Activated naive CD4-positive, alpha-beta T cell treated with anti-CD3 and anti-CD28 coated beads for 36 hours (primary cell): ENCODE measurements around the gene SOX18. TPM values are rescaled to one million over a fixed set of nuclear protein-coding genes. Genes with fewer than 3 reads are reported as not detected.

Experiments
- CTCF ChIA-PET: fragments of 350-600 bp; sonication (Branson Sonifier 250); formaldehyde crosslinking; loops from one replicate; lab custom pipeline; 2021; ENCODE audit warnings: antibody characterized with exemption; lab: Charles Lee
- DNase-seq: peaks from one replicate; pipeline ENCODE4 v3.0.0-alpha.2; 2020
- H3K27ac Mint-ChIP-seq: one replicate; pipeline ENCODE4 v1.8.0; 2021; ENCODE audit warnings: mild to moderate bottlenecking, mixed read lengths
- H3K27me3 Mint-ChIP-seq: one replicate; pipeline ENCODE4 v1.8.0; 2021; ENCODE audit warnings: low read depth, mixed read lengths
- H3K36me3 Mint-ChIP-seq: one replicate; pipeline ENCODE4 v1.8.0; 2021; ENCODE audit warnings: low read depth, mixed read lengths
- H3K4me1 Mint-ChIP-seq: one replicate; pipeline ENCODE4 v1.8.0; 2021; ENCODE audit warnings: low read depth, mixed read lengths
- H3K4me3 Mint-ChIP-seq: one replicate; pipeline ENCODE4 v1.8.0; 2021; ENCODE audit warnings: mild to moderate bottlenecking, moderate library complexity, mixed read lengths
- H3K9me3 Mint-ChIP-seq: one replicate; pipeline ENCODE4 v1.8.0; 2021; ENCODE audit warnings: mixed read lengths
- intact Hi-C: fragments of 100-400 bp; cut with micrococcal nuclease; formaldehyde crosslinking; loops from one replicate; pipeline ENCODE4 v1.15.1; 2023
- total RNA-seq, 2 experiments: library from RNA; stranded (reverse); gene quantifications; one replicate each; pipeline ENCODE4 v1.2.3, GENCODE V29; 2021

Gene SOX18
- total RNA-seq, 2 experiments from 2014 or later = not detected

DNA sequence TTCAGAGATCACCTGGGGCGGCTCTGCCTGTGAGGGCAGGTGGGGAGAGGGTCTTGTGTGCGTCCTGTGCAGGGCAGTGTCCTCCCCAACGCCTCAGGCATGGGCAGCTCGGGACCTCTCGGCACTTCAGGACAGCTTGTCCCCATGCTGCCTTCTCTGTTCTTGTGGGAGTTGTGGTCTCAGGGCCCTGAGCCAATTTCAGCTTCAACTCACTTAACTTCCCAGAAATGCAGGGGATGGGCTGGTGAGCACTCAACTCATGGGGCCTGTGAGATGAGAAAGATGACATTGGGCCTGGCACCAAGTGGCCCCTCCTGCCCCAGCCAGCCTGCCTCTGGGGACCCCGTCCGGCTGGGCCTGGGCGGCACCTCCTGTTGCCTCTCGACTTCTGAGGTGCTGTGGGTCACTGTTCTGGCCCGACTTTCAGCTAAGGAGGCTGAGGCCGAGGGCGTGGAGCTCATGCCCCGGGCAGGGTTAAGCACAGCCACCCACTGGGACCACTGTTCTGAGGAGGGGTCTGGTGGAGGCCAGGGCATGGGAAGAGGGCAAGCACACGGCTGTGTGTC, 23.1 kb upstream of the SOX18 start:
- intact Hi-C loops = no loop called here
- no peak overlapping the region for H3K27ac Mint-ChIP-seq
- peaks cover 9% of the 10 kb centered on the region for H3K4me1 Mint-ChIP-seq
- H3K9me3 Mint-ChIP-seq = no peaks in the 10 kb centered on the region
- H3K36me3 Mint-ChIP-seq = peaks cover 2% of the 10 kb centered on the region
- CTCF ChIA-PET = interaction anchor here (1.0 kb wide), 1 partner anchor 33 kb away, joined by 4 read pairs; no protein-coding TSS in a partner anchor
- no peak overlapping the region for H3K4me3 Mint-ChIP-seq
- no peaks in the 10 kb centered on the region for H3K27me3 Mint-ChIP-seq
- DNase-seq = no peak

DNA sequence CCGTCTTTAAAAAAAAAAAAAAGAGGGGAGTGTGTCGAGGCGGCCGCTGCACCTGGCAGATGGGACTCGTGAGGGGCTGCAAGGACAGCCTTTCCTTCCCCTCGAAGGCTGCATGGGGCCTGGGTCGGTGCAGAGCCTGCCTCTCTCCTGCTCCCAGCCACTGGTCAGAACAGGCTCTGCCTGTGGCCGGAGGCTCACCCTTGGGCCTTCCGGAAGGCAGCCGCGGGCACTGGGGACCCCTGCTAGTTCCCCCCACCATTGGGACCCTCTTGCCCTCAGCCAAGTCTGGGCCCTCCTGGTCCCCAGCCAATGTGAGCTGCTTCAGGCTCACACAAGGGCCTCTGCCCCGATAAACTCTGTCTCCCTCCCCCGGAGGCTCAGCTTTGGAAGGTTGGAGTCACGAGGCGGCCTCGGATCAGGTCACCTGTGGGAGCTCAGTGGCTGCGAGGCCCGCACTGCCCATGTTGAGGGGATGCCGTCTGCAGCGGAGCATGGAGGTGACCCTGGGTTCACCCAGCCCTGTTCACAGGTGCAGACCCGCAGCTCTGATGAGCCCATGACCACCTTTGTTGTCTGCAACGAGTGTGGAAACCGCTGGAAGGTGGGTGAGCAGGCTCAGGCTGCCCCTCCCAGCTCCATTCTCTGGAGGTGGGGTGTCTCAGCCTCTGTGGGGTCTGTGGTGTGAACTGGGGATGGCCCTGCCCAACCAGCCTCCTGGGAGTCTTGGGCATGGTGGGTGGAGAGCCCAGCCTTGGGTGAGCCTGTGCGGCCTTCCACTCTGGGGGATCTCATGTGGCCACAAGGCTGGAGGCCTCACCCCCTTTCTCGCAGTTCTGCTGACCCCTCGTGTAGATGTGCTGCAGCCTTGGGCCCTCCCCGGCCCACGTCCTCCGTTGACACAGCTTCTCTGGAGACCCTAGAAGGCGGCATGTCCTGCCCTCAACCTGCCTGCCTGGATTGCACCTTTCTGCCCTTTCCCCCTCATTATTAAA, 22.2 kb upstream of the SOX18 start:
- Mint-ChIP-seq H3K27ac (no peak overlapping the region), H3K4me1 (peaks cover 17% of the 10 kb centered on the region)
- CTCF ChIA-PET = interaction anchor here (1.0 kb wide), 1 partner anchor 32 kb away, joined by 4 read pairs; no protein-coding TSS in a partner anchor

DNA sequence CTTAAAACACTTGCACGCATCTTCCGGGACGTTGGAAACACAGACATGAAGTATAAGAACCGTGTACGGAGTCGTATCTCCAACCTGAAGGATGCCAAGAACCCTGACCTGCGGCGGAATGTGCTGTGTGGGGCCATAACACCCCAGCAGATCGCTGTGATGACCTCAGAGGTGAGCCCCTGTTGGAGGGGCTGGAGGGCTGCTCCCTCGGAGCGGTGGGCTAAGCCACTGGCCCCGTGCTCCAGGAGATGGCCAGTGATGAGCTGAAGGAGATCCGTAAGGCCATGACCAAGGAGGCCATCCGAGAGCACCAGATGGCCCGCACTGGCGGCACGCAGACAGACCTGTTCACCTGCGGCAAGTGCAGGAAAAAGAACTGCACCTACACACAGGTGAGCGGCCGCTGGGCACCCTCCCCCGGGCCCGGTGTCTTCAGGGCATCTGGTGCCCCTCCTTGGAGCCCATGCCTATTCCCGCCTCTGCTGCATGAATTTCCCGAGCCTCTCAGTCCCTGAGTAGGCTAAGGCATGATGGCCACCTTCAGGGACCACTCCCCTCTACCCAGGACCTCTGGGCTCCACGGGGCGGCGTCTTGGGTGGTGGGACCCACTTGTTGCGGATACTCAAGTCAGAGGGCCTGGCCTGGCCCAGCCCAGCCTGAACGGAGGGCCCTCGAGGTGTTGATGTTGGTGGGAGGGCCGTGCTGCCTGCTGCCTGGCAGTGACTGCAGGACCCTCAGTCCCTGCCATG, 21.0 kb upstream of the SOX18 start:
- no peak overlapping the region for H3K4me3 Mint-ChIP-seq
- H3K4me1 Mint-ChIP-seq = peaks cover 22% of the 10 kb centered on the region
- CTCF ChIA-PET = interaction anchor here (0.8 to 1.3 kb wide), 2 partner anchors 11 to 31 kb away, joined by 3 to 7 read pairs; no protein-coding TSS in a partner anchor
- no peaks in the 10 kb centered on the region for H3K9me3 Mint-ChIP-seq
- intact Hi-C loops = no loop called here
- H3K27ac Mint-ChIP-seq = no peak overlapping the region
- H3K27me3 Mint-ChIP-seq = no peaks in the 10 kb centered on the region
- no peak for DNase-seq
- peaks cover under 1% of the 10 kb centered on the region for H3K36me3 Mint-ChIP-seq

More for the DNA sequence above, 22.2 kb upstream of the SOX18 start:
- Mint-ChIP-seq H3K4me3 (no peak overlapping the region), H3K36me3 (peaks cover 2% of the 10 kb centered on the region), H3K9me3 (no peaks in the 10 kb centered on the region), H3K27me3 (no peaks in the 10 kb centered on the region)
- DNase-seq = no peak
- intact Hi-C loops = no loop called here

DNA sequence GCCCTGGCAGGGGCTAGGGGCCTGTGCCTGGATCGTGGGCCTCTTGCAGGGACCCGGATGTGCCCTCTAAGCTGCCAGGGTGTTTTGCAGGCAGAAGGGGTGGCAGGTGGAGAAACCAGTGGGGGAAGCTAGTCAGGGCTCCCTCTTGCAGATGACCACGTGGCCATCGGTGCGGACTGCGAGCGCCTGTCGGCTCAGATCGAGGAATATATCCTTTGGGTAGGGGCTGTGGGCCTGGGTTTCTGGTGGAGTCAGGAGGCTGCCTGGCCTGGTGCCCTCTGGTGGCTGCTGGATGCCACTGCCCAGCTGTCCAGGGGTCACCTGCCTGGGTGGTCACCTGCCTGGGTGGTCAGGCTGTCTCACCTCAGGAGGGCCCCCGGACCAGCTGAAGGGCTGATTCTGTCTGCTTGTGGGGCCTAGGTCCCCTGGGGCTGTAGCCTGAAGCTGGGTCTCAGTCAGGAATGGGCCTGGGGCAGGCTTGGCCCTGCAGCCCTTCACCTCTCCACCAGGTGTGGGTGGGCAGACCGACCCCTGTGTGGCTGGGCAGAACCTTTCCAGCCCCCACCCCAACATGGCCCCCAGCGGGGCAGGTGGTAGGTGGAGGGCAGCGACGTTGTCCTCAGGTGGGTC, 20.3 kb upstream of the SOX18 start:
- CTCF ChIA-PET = interaction anchor here (0.8 to 1.3 kb wide), 2 partner anchors 12 to 31 kb away, joined by 3 to 7 read pairs; no protein-coding TSS in a partner anchor
- no peak for DNase-seq
- H3K36me3 Mint-ChIP-seq = no peaks in the 10 kb centered on the region
- intact Hi-C loops = loop anchor here (10.0 kb wide), 1 partner anchor 415 kb away; the partner anchor contains the start of genes RTEL1 and STMN3
- H3K27me3 Mint-ChIP-seq = no peaks in the 10 kb centered on the region
- no peaks in the 10 kb centered on the region for H3K9me3 Mint-ChIP-seq
- H3K4me1 Mint-ChIP-seq = peaks cover 28% of the 10 kb centered on the region
- no peak overlapping the region for H3K27ac Mint-ChIP-seq
- H3K4me3 Mint-ChIP-seq = no peak overlapping the region

DNA sequence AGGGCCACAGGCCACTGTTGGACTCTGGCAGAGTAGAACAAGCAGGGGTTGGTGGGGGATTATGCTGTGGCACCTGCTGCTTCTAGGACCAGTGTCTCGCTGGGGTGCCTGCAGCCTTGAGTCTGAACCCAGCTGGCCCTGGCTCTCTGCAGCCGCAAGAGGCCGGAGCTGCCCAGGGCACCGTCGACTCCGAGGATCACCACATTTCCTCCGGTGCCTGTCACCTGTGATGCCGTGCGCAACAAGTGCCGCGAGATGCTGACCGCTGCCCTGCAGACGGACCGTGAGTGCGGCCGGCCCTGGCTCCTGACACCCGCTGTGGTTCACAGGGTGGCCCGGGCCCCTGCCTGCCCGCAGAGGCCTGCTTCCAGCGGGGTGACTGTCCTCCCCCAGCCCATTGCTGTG, 19.8 kb upstream of the SOX18 start:
- peaks cover 33% of the 10 kb centered on the region for H3K4me1 Mint-ChIP-seq
- no peak overlapping the region for H3K27ac Mint-ChIP-seq
- DNase-seq = no peak
- CTCF ChIA-PET = interaction anchor here (0.8 to 1.3 kb wide), 2 partner anchors 12 to 30 kb away, joined by 3 to 7 read pairs; no protein-coding TSS in a partner anchor
- no peak overlapping the region for H3K4me3 Mint-ChIP-seq
- H3K36me3 Mint-ChIP-seq = no peaks in the 10 kb centered on the region
- no peaks in the 10 kb centered on the region for H3K9me3 Mint-ChIP-seq
- intact Hi-C loops = loop anchor here (10.0 kb wide), 1 partner anchor 414 kb away; the partner anchor contains the start of genes RTEL1 and STMN3
- no peaks in the 10 kb centered on the region for H3K27me3 Mint-ChIP-seq

DNA sequence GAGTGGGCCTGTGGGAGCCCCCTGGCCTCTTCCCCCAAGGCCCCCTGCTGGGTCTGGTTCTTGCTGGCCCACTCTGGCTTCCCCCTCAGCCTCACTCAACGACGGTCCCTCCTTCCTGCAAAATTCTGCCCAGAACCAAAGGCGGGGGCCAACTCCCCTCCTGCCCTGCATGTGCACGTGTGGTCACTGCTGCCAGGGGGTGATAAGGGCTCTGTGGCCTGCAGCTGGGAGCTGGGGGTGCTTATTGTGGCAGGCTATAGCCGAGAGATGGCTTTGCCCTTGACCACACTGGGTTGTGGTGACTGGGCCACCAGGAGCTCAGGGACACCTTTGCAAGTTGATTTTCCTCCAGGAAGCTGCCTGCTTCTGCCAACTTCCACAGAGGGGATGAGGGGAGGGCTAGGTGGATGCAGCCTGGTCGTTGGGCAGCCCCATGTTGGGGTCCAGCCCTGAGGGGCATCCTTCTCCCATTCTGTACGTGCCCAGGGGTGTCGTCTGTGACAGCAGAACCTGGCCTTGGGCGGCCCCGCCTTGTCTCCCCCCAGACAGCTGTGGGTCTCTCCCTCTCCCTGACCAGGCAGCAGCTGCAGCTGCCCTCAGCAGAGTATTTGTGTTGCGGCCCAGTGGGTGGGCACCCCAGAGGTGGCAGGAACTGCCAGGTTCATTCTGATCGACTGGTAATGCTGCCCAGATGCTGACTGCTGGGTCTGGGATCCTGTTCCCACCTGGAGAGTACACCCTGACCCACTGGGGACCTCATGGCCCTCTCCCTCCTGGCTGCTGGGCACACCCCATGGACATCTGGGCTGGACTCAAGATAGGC, 19.2 kb upstream of the SOX18 start:
- Mint-ChIP-seq H3K27ac (no peak overlapping the region), H3K4me3 (no peak overlapping the region), H3K4me1 (peaks cover 39% of the 10 kb centered on the region), H3K27me3 (no peaks in the 10 kb centered on the region), H3K36me3 (no peaks in the 10 kb centered on the region), H3K9me3 (no peaks in the 10 kb centered on the region)
- intact Hi-C loops = loop anchor here (10.0 kb wide), 1 partner anchor 414 kb away; the partner anchor contains the start of genes RTEL1 and STMN3
- DNase-seq = no peak
- CTCF ChIA-PET = no interaction called here

DNA sequence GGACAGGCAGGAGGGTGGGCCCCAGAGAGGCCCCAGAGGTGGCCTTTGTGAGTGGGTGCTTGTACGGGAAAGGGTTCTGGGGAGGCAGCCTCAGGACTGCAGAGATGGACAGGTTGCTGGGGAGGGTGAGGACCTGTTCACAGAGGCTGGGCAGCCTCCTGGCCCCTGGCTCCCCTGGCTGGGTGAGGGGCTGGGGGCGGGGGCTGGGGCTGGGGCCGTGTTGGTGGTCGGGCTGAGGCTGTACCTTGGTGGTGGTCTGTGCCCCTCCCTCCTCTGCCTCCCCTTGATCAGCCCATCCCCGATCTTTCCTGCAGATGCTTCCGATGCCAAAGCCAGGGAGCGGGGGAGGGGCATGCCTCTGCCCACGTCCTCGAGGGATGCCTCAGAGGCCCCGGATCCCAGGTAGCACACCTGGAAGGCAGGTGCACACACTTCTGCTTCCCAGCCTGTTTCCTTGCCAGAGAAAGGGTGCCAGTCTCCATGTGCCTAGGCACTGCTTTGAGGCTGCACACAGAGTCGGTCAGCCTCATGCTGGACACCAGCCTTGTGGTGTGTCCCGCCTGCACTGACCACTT, 18.4 kb upstream of the SOX18 start:
- no peaks in the 10 kb centered on the region for H3K27me3 Mint-ChIP-seq
- H3K9me3 Mint-ChIP-seq = no peaks in the 10 kb centered on the region
- intact Hi-C loops = loop anchor here (10.0 kb wide), 1 partner anchor 413 kb away; the partner anchor contains the start of genes RTEL1 and STMN3
- no peak overlapping the region for H3K4me3 Mint-ChIP-seq
- no peaks in the 10 kb centered on the region for H3K36me3 Mint-ChIP-seq
- peaks cover 40% of the 10 kb centered on the region for H3K4me1 Mint-ChIP-seq
- no peak for DNase-seq
- H3K27ac Mint-ChIP-seq = no peak overlapping the region
- CTCF ChIA-PET = interaction anchor here (2.1 kb wide), 1 partner anchor 29 kb away, joined by 8 read pairs; no protein-coding TSS in a partner anchor

DNA sequence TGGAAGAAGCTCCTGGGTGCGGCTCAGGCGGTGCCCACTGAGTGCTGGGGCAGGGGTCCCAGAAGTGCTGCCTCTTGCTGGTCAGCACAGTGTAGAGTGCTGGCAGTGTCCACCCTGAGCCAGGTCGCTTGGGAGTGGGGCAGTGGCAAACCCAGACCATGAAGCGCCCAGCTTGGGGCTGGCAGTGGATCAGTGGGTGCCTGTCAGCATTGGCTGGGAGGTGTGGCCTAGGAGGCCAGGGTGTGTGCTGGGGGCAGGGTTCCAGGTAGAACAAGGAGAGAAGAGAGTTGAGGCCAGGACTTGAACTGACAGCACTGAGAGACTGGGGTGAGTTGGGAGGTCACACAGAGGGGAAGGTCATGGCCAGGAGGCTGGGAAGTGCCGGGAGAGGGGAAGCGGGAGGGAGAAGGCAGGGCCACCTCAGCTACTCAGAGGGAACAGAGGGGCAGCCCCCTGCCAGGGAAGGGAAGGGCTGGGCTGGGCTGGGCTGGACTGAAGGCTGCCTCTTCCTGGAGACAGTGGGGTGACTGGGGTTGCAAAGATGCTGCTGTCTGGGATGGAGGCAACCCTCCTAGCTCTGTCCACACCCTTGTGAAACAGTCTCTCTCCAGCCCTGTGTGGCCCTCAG, 17.7 kb upstream of the SOX18 start:
- Mint-ChIP-seq H3K27me3 (no peaks in the 10 kb centered on the region), H3K4me1 (peaks cover 40% of the 10 kb centered on the region), H3K27ac (no peak overlapping the region), H3K9me3 (no peaks in the 10 kb centered on the region), H3K36me3 (no peaks in the 10 kb centered on the region), H3K4me3 (no peak overlapping the region)
- intact Hi-C loops = loop anchor here (10.0 kb wide), 1 partner anchor 412 kb away; the partner anchor contains the start of genes RTEL1 and STMN3
- no peak for DNase-seq
- CTCF ChIA-PET = interaction anchor here (2.1 kb wide), 1 partner anchor 28 kb away, joined by 8 read pairs; no protein-coding TSS in a partner anchor

DNA sequence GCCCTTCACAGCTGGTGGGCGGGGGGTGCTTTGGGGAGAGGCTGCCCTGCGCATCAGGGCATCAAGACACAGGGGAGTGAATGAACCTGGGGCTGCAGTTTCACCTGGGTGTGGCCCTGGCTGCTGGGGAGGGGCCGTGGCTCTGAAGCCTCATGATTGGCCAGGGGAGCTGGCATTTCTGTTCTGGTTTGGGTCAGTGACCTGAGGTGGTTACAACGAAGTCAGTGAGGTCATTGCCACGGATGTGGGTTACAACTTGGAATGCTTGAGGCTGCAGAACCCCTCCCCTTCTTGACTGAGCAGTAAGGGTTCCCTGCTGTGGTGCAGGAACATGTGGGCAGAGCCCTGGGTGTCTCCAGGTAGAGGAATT, 16.5 kb upstream of the SOX18 start:
- H3K9me3 Mint-ChIP-seq = no peaks in the 10 kb centered on the region
- H3K27ac Mint-ChIP-seq = no peak overlapping the region
- CTCF ChIA-PET = interaction anchor here (1.0 to 2.1 kb wide), 2 partner anchors 27 to 85 kb away, joined by 3 to 8 read pairs; partner anchors contain the start of gene PRPF6
- peak; percentile 80 for DNase-seq
- no peaks in the 10 kb centered on the region for H3K27me3 Mint-ChIP-seq
- intact Hi-C loops = loop anchor here (10.0 kb wide), 1 partner anchor 411 kb away; the partner anchor contains the start of genes RTEL1 and STMN3
- no peak overlapping the region for H3K4me3 Mint-ChIP-seq
- no peaks in the 10 kb centered on the region for H3K36me3 Mint-ChIP-seq
- peaks cover 42% of the 10 kb centered on the region for H3K4me1 Mint-ChIP-seq
